GM10248 (cell line): ENCODE measurements around the gene MDN1.

ENCODE experiments used
- CTCF ChIA-PET: fragments of 300-600 bp; sonication (Branson Sonifier 250); formaldehyde crosslinking; extraction: SDS; loops from one replicate; lab custom pipeline; 2021; ENCODE audit warnings: antibody characterized with exemption; lab: Yijun Ruan, JAX
- POLR2A ChIA-PET: fragments of 350-650 bp; sonication (Branson Sonifier 250); formaldehyde crosslinking; extraction: SDS; loops from one replicate; lab custom pipeline; 2020; ENCODE audit warnings: antibody characterized with exemption; lab: Yijun Ruan, JAX
- DNase-seq: peaks from one replicate; pipeline ENCODE4 v3.0.0; 2012; ENCODE audit errors: extremely low spot score
- CTCF ChIP-seq: IDR thresholded peaks from 2 replicates; pipeline ENCODE4 v1.5.1; 2012; ENCODE audit warnings: mild to moderate bottlenecking, low read depth; ENCODE audit errors: extremely low read depth, missing control alignments, control extremely low read depth

MDN1 gene

GRCh38 chr6:89613790-89614189, 205.8 kb downstream of the MDN1 start:
- no peak for DNase-seq
- CTCF ChIA-PET: interaction anchor here (0.6 to 8.7 kb wide), 8 partner anchors 9 to 631 kb away, joined by 3 to 68 read pairs (median 5); partner anchors contain the start of gene ANKRD6
- POLR2A ChIA-PET: no interaction called here
- no peak for TF ChIP-seq CTCF

- CTCF ChIA-PET: interaction anchor here (0.7 to 8.7 kb wide), 9 partner anchors 10 to 630 kb away, joined by 3 to 68 read pairs (median 5); partner anchors contain the start of genes ANKRD6 and LYRM2
- POLR2A ChIA-PET: no interaction called here
- no peak for DNase-seq
- TF ChIP-seq CTCF: no peak
Observed at GRCh38 chr6:89612121-89612520, 207.5 kb downstream of the MDN1 start.

- CTCF ChIA-PET: interaction anchor here (1.4 to 8.7 kb wide), 6 partner anchors 9 to 244 kb away, joined by 3 to 68 read pairs (median 13); partner anchors contain the start of gene ANKRD6
- DNase-seq: no peak
- POLR2A ChIA-PET: no interaction called here
- TF ChIP-seq CTCF: no peak
Observed at GRCh38 chr6:89611666-89612065, 207.9 kb downstream of the MDN1 start.

- ChIA-PET CTCF (interaction anchor here (0.6 to 8.7 kb wide), 26 partner anchors 8 to 628 kb away, joined by 3 to 68 read pairs (median 4); partner anchors contain the start of genes ANKRD6 and LYRM2), POLR2A (no interaction called here)
- peak; percentile 88 for TF ChIP-seq CTCF
- DNase-seq: peak; percentile 71
Observed at GRCh38 chr6:89610149-89610642, 209.4 kb downstream of the MDN1 start.

- no peak for DNase-seq
- TF ChIP-seq CTCF: no peak
- ChIA-PET POLR2A (no interaction called here), CTCF (interaction anchor here (8.7 kb wide), 1 partner anchor 174 kb away, joined by 68 read pairs; the partner anchor contains the start of gene ANKRD6)
Observed at GRCh38 chr6:89605861-89606260, 213.7 kb downstream of the MDN1 start.

GRCh38 chr6:89604653-89605052, 214.9 kb downstream of the MDN1 start:
- ChIA-PET POLR2A (no interaction called here), CTCF (interaction anchor here (0.9 to 1.4 kb wide), 4 partner anchors 9 to 172 kb away, joined by 3 to 5 read pairs (median 4); no protein-coding TSS in a partner anchor)
- no peak for DNase-seq
- no peak for TF ChIP-seq CTCF
